ENCODE measurements around the gene SLK. TPM values are rescaled to one million over a fixed set of nuclear protein-coding genes. Genes with fewer than 3 reads are reported as not detected.

The SLK gene
- total and polyA plus RNA-seq, 2 donors (not counting 3 experiments of a cell fraction or from before 2014, with no cell fraction given) = 4.5 to 36.0 TPM

DNA sequence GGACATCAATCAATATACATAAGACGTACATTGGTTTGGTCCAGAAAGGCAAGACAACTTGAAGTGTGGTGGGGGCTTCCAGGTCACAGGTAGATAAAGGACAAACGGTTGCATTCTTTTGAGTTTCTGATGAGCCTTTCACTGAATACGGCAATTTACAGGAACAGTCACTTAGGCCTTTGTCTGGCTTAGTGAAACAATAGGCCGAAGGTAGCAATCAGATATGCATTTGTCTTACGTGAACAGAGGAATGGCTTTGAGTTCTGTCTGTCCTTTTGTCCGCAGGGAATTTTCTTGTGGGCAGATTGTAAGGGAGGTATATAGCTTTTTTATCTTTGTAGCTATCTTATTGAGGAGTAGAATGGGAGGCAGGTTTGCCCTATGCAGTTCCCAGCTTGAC, 38.2 kb upstream of the SLK start:
- Histone ChIP-seq H3K36me3 (ENCODE audit: control insufficient read depth in 2 of 2, extremely low read depth in 1 of 2, insufficient read depth in 2 of 2, low read length in 2 of 2) (no peaks in the 10 kb centered on the region), H3K9me1 (replicated peaks; ENCODE audit: control insufficient read depth, extremely low read depth, insufficient read depth, low read length) (no peaks in the 10 kb centered on the region), H3K27me3 (ENCODE audit: control insufficient read depth in 2 of 2, insufficient read depth in 2 of 2, low read length in 2 of 2) (no peaks in the 10 kb centered on the region), H3K27ac (ENCODE audit: insufficient read depth, low read depth, low read length) (no peak overlapping the region), H2AFZ (ENCODE audit: low read depth, low read length) (no peak overlapping the region), H4K20me1 (replicated peaks; ENCODE audit: control insufficient read depth, extremely low read depth, insufficient read depth, low read length) (no peaks in the 10 kb centered on the region), H3K4me2 (ENCODE audit: insufficient read depth, low read length) (no peak overlapping the region), H3K4me1 (ENCODE audit: control insufficient read depth, extremely low read depth, insufficient read depth, low read length) (no peaks in the 10 kb centered on the region), H3K4me3 (replicated peaks in 1 of 3; ENCODE audit: insufficient read depth in 1 of 3, low read depth in 1 of 3, low read length in 3 of 3) (no peak overlapping the region), H3K9ac (replicated peaks; ENCODE audit: extremely low read depth, insufficient read depth, low read length) (no peak overlapping the region), H3K79me2 (ENCODE audit: control insufficient read depth, insufficient read depth, low read length) (no peaks in the 10 kb centered on the region), H3K9me3 (replicated peaks; ENCODE audit: control insufficient read depth, insufficient read depth, low read length) (no peaks in the 10 kb centered on the region)
- FAIRE-seq (no peak), DNase-seq (ENCODE audit: low read depth, low spot score) (no peak)
- TF ChIP-seq JUN (IDR thresholded peaks at IDR 0.05; ENCODE audit: borderline replicate concordance, insufficient read depth, insufficient read length, low read depth) (no peak), GATA2 (IDR thresholded peaks at IDR 0.05; ENCODE audit: insufficient read depth, insufficient read length, low read depth, low read length) (no peak), POLR2A (IDR thresholded peaks at IDR 0.05; ENCODE audit: low read depth, low read length) (no peak), POLR2AphosphoS5 (IDR thresholded peaks at IDR 0.05; ENCODE audit: insufficient read depth, low read depth, low read length) (no peak), CTCF (IDR thresholded peaks at IDR 0.05; ENCODE audit: extremely low read depth in 1 of 2, insufficient read depth in 1 of 2, low read depth in 1 of 2, low read length in 2 of 2) (no peak), FOS (IDR thresholded peaks at IDR 0.05; ENCODE audit: borderline replicate concordance, insufficient read depth, low read length) (no peak), MYC (IDR thresholded peaks at IDR 0.05; ENCODE audit: low read depth, low read length) (no peak), MAX (IDR thresholded peaks at IDR 0.05; ENCODE audit: insufficient read depth, insufficient read length) (no peak), EZH2 (IDR thresholded peaks at IDR 0.05; ENCODE audit: borderline replicate concordance, low read depth, low read length, severe bottlenecking) (no peak)
- intact Hi-C loops (cut with micrococcal nuclease) = no loop called here
- CTCF ChIA-PET = no interaction called here
- BruUV-seq (replicated peaks) = no TSS peak
- POLR2A ChIA-PET = no interaction called here
- dilution Hi-C loops (cut with MboI; ENCODE audit: extremely low pct_ligation_motif_present, low sequenced_read_pairs) = no loop called here

Measured in endothelial cell of umbilical vein (primary cell).